COLO829 (cell line): Measurements from ENCODE around the gene LAPTM5.
A peak's percentile ranks its signal among the peaks of the same experiment; 100 is the strongest.

Source experiments
- DNase-seq: peaks from one replicate; pipeline ENCODE4 v3.0.0; 2012; ENCODE audit warnings: low spot score

The LAPTM5 gene

GRCh38 chr1:30714536-30715090 is 43.0 kb downstream of the LAPTM5 start:
- no peak for DNase-seq

GRCh38 chr1:30714025-30714424 is 43.5 kb downstream of the LAPTM5 start:
- DNase-seq, result no peak

DNA sequence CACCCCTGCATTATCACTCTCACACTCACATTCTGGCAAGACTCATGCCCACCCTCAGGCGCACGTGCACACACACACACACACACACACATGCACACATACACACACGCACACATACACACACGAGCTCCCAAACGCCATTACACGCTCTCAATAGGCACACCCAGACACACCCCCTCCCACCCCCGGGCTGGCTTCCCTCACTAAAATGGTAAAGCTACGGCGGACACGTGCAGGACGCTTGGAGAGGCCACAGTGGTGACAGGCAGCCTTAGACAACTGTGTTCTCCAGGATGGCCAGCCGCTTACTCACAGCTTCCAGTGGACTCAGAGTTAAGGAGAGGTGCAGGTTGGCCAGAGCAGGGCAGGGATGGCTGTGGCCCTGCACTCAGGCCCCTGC is 44.3 kb downstream of the LAPTM5 start:
- DNase-seq, result no peak

DNA sequence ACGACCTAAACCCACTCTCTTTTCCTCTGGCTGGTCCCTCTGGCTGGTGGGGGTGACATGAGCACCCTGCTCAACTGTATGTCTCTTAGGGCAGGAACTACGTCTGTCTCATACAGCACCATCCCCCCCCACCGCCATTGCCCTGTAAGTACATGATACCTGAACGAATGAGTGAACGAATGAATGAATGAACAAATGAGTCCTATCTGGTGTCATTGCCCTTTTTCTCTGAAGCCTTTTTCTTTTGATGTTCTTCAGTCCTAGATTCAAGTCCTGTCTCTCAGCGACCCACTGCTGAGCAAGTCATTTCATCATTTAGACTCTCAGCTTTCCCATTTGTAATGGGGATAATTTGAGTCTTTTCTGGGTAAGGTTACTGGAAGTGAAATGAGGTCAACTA is 45.0 kb downstream of the LAPTM5 start:
- DNase-seq, result no peak

DNA sequence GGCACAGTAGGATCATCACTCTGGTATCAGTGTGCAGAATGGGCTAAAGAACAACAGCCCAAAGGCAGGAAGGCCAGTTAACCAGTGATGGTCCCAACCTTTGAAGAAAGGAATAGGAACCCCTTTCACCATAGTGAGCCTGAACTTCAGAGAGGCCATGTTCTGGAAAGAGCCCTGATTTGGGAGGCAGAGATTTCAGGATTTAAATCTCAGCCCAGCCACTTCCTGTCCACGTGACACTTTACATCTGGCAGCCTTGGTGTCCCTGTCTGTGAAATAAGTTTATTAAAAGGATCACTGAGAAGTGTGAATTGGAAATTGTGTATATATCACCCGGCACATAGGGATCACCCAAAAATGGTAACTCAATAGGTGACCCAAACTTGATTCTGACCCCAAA is 47.2 kb downstream of the LAPTM5 start:
- DNase-seq, result no peak

GRCh38 chr1:30708361-30708728 is 49.2 kb downstream of the LAPTM5 start:
- no peak for DNase-seq

DNA sequence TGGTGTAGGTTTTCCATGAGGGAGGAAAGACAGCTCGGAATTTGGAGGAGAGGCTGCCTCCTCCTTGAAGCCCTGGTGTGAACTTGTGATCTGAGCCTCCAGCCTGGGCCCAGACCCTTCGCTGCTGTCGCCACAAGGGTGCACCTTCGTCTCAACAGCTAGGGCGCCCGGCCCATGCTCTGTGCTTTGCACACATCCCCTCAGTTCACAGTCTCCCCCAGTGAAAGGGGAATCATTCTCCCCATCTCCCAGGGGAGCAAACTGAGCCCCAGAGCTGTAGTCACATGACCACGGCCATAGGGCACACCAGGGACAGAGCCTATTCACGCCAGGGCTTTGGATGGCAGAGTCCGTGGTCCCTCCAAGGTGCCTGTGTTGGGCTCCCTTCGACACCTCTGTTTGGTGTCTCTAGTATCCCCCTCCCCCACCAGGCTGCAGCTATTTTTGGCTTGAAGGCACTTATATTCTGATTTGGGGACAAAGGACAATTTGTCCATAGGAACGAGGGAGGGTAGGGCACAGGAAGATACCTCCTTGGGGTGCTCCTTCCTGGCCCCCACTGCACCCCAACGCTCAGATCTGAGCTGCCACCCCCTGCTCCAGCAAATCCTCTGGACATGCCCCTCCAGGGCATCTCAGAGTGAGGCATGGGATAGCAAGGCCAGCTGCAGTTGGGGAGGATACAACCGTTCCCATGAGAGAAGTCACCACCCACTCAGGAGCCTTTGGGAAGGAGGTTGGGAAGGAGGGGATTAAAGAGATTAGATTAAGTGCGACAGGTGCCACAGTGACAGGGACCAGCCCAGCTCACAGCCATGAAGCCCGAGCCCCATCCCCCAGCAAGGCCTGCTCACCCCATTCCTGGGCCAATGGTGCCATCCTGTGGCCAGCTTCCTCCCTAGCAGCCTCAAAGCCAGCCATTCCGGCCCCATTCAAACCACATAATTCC is 49.9 kb downstream of the LAPTM5 start:
- DNase-seq, result peak; percentile 63

- DNase-seq, result no peak
Observed at GRCh38 chr1:30706528-30706927, 51.0 kb downstream of the LAPTM5 start.

DNA sequence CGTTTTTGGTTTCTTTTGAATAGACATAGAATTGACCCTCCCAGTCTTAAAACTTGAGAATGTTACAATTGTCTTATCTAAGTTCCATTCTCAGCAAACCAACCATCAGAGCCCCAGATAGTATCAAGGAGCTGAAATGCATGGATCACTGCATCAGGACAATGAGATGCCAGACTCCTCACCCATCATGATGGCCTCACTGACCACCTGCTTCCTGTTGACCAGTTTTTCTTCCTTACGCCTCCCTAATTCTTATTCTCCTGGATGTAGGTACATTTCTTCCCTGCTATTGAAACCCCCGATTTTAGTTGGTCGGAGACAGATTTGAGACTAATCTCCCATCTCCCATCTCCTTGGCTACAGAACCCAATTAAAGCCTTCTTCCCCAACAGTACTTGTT is 51.9 kb downstream of the LAPTM5 start:
- DNase-seq, result no peak

GRCh38 chr1:30704765-30705509 is 52.6 kb downstream of the LAPTM5 start:
- DNase-seq, result no peak

GRCh38 chr1:30704271-30704670 is 53.3 kb downstream of the LAPTM5 start:
- no peak for DNase-seq

GRCh38 chr1:30702823-30703222 is 54.8 kb downstream of the LAPTM5 start:
- no peak for DNase-seq

- no peak for DNase-seq
Observed at GRCh38 chr1:30701258-30701633, 56.3 kb downstream of the LAPTM5 start.

- DNase-seq, result peak; percentile 75
Observed at GRCh38 chr1:30700528-30701257, 56.9 kb downstream of the LAPTM5 start.

DNA sequence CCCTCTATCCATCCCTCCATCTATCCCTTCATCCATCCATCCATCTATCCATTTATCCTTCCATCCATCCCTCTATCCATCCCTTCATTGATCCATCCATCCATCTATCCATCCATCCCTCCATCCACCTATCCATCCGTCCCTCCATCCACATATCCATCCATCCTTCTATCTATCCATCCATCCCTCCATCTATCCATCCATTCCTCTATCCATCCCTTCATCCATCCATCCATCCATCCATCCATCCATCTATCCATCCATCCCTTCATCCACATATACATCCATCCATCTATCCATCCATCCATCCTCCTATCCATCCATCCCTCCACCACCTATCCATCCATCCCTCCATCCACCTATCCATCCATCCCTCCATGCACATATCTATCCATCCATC is 57.8 kb downstream of the LAPTM5 start:
- no peak for DNase-seq

- no peak for DNase-seq
Observed at GRCh38 chr1:30698401-30698981, 59.1 kb downstream of the LAPTM5 start.

DNA sequence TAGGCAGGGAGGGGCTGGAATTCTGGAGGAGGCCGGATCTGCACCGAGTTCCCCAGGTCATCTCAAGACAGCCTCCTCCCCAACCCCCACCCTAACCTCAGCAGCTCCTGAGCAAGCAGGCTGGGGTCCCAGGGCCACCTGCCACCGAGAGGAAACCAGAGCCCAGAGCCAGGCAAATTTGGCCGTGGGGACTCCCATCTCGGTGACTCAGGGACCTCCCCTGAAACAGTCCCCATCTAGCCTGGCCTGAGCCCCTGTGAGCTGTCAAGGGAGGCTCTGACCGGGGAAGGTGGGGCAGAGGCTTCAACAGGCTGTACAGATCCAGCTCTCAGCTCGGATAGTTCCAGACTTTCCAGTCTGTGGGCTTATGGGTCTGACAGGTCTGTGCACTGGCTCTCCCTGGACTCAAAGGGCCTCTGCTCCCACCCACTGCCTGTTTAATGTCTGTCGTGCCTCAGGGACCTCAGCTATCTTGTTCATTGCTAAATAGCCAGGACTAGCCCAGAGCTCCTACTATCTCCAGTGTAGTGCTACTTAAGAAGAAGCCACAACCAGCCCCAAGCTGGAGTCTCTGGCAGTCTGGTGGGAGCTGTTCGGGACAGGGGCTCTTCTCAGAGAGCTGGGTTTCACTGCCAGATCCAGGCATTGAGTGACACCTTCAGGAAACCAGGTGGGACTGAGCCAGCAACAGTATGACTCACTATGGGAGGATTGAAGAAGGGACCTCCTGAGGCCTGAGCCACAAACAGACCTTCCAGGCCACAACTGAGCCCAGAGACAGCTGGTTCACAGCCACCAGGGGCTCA is 59.8 kb downstream of the LAPTM5 start:
- DNase-seq, result no peak

GRCh38 chr1:30696831-30697230 is 60.7 kb downstream of the LAPTM5 start:
- DNase-seq, result no peak

- no peak for DNase-seq
Observed at GRCh38 chr1:30695439-30695841, 62.1 kb downstream of the LAPTM5 start.

DNA sequence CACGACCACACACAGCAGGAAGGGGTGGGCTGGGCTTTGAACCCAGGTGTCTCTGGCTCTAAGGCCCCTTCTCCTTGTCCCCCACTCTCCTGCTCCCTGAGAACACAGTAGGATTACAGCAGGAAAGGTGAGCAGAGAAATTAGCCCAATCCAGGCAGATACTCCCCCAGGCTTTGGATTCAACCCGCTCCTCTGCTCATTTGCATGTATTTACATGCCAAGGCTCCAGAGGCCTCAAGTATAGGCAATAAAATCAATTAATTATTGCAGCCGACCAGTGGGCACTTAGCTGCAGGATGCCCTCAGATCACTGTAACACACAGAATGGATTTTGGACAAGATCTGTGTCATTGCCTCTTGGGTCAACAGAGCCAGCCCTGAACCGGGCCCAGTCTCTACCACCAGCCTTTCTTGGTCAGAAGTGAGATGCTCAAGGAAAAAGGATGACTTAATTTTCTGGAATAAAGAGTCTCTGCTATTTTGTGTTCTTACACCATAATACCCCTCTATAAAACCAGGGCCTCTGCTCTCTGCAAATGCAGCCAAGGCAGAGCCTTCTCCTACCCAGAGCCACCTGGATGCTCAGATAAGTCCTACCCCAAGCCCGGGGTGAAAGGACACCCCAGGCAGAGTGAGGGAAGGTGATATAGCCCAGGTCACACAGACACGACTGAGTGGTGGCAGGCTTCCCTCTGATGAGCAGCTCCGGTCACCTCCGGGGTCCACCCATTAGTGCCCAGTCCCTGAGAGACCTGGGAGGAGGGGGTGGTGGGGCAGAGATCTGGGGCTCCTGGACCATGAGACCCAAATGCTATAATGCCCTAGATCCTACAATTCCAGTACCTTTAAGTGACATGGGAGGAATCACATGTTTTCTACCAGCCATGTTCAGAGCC is 63.0 kb downstream of the LAPTM5 start:
- no peak for DNase-seq
